Measurements from ENCODE around the gene TMEM134.

GRCh38 chr11:67457453-67457852 is 11.6 kb downstream of the TMEM134 start:
- TF ChIP-seq POLR2A (IDR thresholded peaks at IDR 0.05; ENCODE audit: low read depth, low read length) (no peak), CTCF (IDR thresholded peaks at IDR 0.05; ENCODE audit: extremely low read depth in 1 of 2, insufficient read depth in 1 of 2, low read depth in 1 of 2, low read length in 2 of 2) (no peak), JUN (IDR thresholded peaks at IDR 0.05; ENCODE audit: borderline replicate concordance, insufficient read depth, insufficient read length, low read depth) (no peak), POLR2AphosphoS5 (IDR thresholded peaks at IDR 0.05; ENCODE audit: insufficient read depth, low read depth, low read length) (no peak), FOS (IDR thresholded peaks at IDR 0.05; ENCODE audit: borderline replicate concordance, insufficient read depth, low read length) (no peak), MYC (IDR thresholded peaks at IDR 0.05; ENCODE audit: low read depth, low read length) (no peak)
